GM12878 (cell line): ENCODE results near the gene ASH1L. TPM values are rescaled to one million over a fixed set of nuclear protein-coding genes. Genes with fewer than 3 reads are reported as not detected.

Source experiments
- PRDM15 ChIP-seq: fragments of 450-650 bp; formaldehyde crosslinking; IDR thresholded peaks from 2 replicates; pipeline ENCODE4 v1.4.0; 2020; ENCODE audit warnings: mild to moderate bottlenecking, moderate library complexity
- polyA plus RNA-seq, 11 experiments: library from polyadenylated mRNA; depleted of rRNA in 4 of 11; unstranded in 6 of 11; stranded (reverse) in 5 of 11; fragments of >200 nt; fragmentation: Nextera tagmentation in 4 of 11; fragmentation: Illumina TruSeq in 1 of 11; extraction: Ambion mirVana in 4 of 11; extraction: Trizol in 1 of 11; gene quantifications; 1 replicate in 1 of 11; 2 replicates in 10 of 11; pipeline versions ENCODE4 v1.2.1 to v1.2.3, GENCODE V29; 2011 to 2016; ENCODE audit warnings: inconsistent platforms in 2 of 11, missing spikeins in 2 of 11, low read depth in 1 of 11
- total RNA-seq, 4 experiments: library from RNA; depleted of rRNA in 3 of 4; stranded (reverse); fragments of >200 nt in 3 of 4; fragmentation: Illumina TruSeq in 1 of 4; extraction: Trizol in 1 of 4; gene quantifications; 2 replicates each; pipeline versions ENCODE4 v1.2.1 to v1.2.3, GENCODE V29; 2013 to 2021
- TF ChIP-seq, protein P1 (sequence below): IDR thresholded peaks from 2 replicates; pipeline ENCODE4 v1.6.1; 2012; ENCODE audit warnings: improper control_type of control experiment, low read depth, low read length; ENCODE audit not compliant: insufficient replicate concordance

ASH1L gene
- total and polyA plus RNA-seq, 10 of the 15 experiments (the other 5 are each of a cell fraction or from before 2014, with no cell fraction given): 1.7 to 23.9 (median 16.6) TPM

DNA sequence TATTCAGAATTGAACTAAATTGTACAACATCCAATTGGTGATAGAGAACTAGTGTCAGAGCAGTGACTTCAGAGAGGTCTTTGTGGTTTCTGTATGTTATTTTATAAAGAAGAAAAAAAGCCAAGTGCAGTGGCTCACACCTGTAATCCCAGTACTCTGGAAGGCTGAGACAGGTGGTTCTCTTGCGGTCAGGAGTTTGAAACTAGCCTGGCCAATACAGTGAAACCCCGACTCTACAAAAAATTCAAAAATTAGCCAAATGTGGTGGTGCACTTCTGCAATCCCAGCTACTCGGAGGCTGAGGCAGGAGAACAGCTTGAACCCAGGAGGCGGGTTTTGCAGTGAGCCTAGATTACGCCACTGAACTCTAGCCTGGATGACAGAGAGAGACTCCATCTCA, 90.7 kb downstream of the ASH1L start (continued):
- no peak for TF ChIP-seq PRDM15 (CRISPR knock-in tag)
- TF ChIP-seq, protein P1, sequence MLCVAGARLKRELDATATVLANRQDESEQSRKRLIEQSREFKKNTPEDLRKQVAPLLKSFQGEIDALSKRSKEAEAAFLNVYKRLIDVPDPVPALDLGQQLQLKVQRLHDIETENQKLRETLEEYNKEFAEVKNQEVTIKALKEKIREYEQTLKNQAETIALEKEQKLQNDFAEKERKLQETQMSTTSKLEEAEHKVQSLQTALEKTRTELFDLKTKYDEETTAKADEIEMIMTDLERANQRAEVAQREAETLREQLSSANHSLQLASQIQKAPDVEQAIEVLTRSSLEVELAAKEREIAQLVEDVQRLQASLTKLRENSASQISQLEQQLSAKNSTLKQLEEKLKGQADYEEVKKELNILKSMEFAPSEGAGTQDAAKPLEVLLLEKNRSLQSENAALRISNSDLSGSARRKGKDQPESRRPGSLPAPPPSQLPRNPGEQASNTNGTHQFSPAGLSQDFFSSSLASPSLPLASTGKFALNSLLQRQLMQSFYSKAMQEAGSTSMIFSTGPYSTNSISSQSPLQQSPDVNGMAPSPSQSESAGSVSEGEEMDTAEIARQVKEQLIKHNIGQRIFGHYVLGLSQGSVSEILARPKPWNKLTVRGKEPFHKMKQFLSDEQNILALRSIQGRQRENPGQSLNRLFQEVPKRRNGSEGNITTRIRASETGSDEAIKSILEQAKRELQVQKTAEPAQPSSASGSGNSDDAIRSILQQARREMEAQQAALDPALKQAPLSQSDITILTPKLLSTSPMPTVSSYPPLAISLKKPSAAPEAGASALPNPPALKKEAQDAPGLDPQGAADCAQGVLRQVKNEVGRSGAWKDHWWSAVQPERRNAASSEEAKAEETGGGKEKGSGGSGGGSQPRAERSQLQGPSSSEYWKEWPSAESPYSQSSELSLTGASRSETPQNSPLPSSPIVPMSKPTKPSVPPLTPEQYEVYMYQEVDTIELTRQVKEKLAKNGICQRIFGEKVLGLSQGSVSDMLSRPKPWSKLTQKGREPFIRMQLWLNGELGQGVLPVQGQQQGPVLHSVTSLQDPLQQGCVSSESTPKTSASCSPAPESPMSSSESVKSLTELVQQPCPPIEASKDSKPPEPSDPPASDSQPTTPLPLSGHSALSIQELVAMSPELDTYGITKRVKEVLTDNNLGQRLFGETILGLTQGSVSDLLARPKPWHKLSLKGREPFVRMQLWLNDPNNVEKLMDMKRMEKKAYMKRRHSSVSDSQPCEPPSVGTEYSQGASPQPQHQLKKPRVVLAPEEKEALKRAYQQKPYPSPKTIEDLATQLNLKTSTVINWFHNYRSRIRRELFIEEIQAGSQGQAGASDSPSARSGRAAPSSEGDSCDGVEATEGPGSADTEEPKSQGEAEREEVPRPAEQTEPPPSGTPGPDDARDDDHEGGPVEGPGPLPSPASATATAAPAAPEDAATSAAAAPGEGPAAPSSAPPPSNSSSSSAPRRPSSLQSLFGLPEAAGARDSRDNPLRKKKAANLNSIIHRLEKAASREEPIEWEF: no peak
